Sigmoid colon (tissue), 7 donors: Measurements from ENCODE around the gene POLR1H. TPM values are rescaled to one million over a fixed set of nuclear protein-coding genes. Genes with fewer than 3 reads are reported as not detected.

ENCODE experiments used
- DNase-seq: peaks from one replicate; pipeline ENCODE4 v3.0.0-alpha.2; 2019
- H3K27ac ChIP-seq, 4 donors: fragments of 200-600 bp; sonication (generic); one replicate each; pipeline ENCODE4 v1.5.1; 2016 to 2019; ENCODE audit warnings: mild to moderate bottlenecking in 1 of 4
- H3K27me3 ChIP-seq, 3 donors: fragments of 200-600 bp; sonication (generic); one replicate each; pipeline ENCODE4 v1.5.1; 2019; ENCODE audit warnings: mild to moderate bottlenecking in 1 of 3
- H3K36me3 ChIP-seq, 4 donors: fragments of 200-600 bp; sonication (generic); one replicate each; pipeline ENCODE4 v1.5.1; 2016 to 2019
- H3K4me1 ChIP-seq, 4 donors: fragments of 200-600 bp; sonication (generic); one replicate each; pipeline ENCODE4 v1.5.1; 2017 to 2019
- H3K4me3 ChIP-seq, 4 donors: fragments of 200-600 bp; sonication (generic); one replicate each; pipeline ENCODE4 v1.5.1; 2017 to 2019; ENCODE audit warnings: mild to moderate bottlenecking in 2 of 4, moderate library complexity in 1 of 4
- H3K9me3 ChIP-seq, 4 donors: fragments of 200-600 bp in 3 of 4; sonication (generic) in 3 of 4; one replicate each; pipeline versions ENCODE4 v1.5.1 to v1.6.1; 2013 to 2019
- EP300 ChIP-seq, 4 donors: sonication (generic); formaldehyde crosslinking; IDR thresholded peaks; one replicate each; pipeline ENCODE4 v1.6.1; 2017; ENCODE audit warnings: antibody characterized with exemption in 4 of 4
- POLR2A ChIP-seq, 2 donors: fragments of 450-650 bp; IDR thresholded peaks; one replicate each; pipeline ENCODE4 v1.6.1; 2016; ENCODE audit warnings: antibody characterized with exemption in 2 of 2, mild to moderate bottlenecking in 2 of 2, moderate library complexity in 2 of 2
- POLR2AphosphoS5 ChIP-seq, 4 donors: sonication (generic); formaldehyde crosslinking; IDR thresholded peaks; one replicate each; pipeline ENCODE4 v1.6.1; 2017; ENCODE audit warnings: antibody characterized with exemption in 4 of 4
- WGBS, 2 donors: extraction: QIAGEN DNeasy Blood & Tissue Kit; methylation state at CpG; one replicate each; pipeline ENCODE4 v1.1.7; 2013; 5-methylcytosine and 5-hydroxymethylcytosine counted together
- intact Hi-C: fragments of 100-400 bp; cut with DNase I; formaldehyde crosslinking; loops from one replicate; pipeline ENCODE4 v1.15.1; 2023
- polyA plus RNA-seq, 3 donors: library from polyadenylated mRNA; stranded (reverse); fragments of 200-250 nt; gene quantifications; one replicate each; pipeline ENCODE4 v1.2.3, GENCODE V29; 2013
- total RNA-seq, 4 donors: library from RNA; depleted of rRNA; stranded (reverse); fragments of >200 nt; gene quantifications; one replicate each; pipeline ENCODE4 v1.1.0, GENCODE V29; 2016
- TF ChIP-seq, protein P1 (sequence below), 4 experiments: fragments of 450-650 bp in 3 of 4; fragments of 200-600 bp in 1 of 4; IDR thresholded peaks; one replicate each; pipeline ENCODE4 v1.5.1; 2016 to 2019; ENCODE audit warnings: antibody characterized with exemption in 4 of 4, mild to moderate bottlenecking in 3 of 4, moderate library complexity in 2 of 4
- donor health status: healthy with polysubstance abuse.
- donor health status: Bipolar disorder and iron deficiency.
- donor health status: healthy.

POLR1H gene
- total and polyA plus RNA-seq, 7 donors = 11.1 to 70.3 (median 29.3) TPM

DNA sequence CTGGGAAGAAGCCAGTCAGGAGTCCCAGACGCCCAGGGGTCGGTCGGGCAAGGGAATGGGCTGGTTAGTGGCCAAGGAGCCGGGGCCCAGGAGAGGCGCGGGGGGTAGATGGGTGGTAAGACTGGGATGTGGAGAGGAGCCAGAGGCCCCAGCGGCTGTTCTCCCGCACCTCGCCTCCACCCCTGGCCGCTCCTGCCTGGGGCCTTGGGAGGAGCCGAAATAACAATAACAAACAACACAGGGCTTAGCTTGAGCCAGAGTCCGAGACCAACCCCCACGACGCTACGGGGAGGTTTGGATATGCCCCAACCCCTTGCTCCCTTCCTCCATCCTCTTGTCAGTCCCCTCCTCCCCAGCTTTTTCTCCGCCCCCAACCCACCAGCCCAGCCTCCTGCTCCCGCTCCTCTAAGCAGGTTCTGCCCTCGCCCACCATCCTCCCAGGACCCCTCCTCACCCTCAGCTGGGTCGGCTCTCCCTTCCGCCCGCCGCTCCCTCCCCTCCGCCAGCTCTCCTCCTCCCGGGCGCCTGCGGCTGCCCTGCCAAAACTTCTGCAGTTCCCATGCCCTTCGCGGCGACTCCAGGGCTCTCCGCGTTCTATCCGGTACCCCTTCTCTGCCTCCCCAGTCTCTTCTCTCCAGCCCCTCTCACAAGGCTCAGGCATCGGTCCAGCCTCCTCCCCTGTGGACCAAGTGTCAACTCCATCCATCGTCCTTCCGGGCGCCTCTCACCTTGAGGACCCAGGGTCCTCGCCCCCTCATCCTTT, 13.4 kb downstream of the POLR1H start:
- DNase-seq = no peak
- H3K4me1 ChIP-seq = peaks cover 0 to 32% (median 28%) of the 10 kb centered on the region in 4 donors
- TF ChIP-seq POLR2AphosphoS5 (IDR thresholded peaks at IDR 0.05) (no peak), POLR2A (IDR thresholded peaks at IDR 0.05) (no peak), EP300 (IDR thresholded peaks at IDR 0.05) (no peak)
- TF ChIP-seq, protein P1, sequence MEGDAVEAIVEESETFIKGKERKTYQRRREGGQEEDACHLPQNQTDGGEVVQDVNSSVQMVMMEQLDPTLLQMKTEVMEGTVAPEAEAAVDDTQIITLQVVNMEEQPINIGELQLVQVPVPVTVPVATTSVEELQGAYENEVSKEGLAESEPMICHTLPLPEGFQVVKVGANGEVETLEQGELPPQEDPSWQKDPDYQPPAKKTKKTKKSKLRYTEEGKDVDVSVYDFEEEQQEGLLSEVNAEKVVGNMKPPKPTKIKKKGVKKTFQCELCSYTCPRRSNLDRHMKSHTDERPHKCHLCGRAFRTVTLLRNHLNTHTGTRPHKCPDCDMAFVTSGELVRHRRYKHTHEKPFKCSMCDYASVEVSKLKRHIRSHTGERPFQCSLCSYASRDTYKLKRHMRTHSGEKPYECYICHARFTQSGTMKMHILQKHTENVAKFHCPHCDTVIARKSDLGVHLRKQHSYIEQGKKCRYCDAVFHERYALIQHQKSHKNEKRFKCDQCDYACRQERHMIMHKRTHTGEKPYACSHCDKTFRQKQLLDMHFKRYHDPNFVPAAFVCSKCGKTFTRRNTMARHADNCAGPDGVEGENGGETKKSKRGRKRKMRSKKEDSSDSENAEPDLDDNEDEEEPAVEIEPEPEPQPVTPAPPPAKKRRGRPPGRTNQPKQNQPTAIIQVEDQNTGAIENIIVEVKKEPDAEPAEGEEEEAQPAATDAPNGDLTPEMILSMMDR (IDR thresholded peaks at IDR 0.05) = no peak
- H3K9me3 ChIP-seq = no peaks in the 10 kb centered on the region
- peak overlapping the region in 2 of 4 donors; percentile 7 to 11 for H3K4me3 ChIP-seq
- peaks cover 0 to 11% (median 4%) of the 10 kb centered on the region in 4 donors for H3K36me3 ChIP-seq
- H3K27me3 ChIP-seq = peaks cover 26 to 92% (median 72%) of the 10 kb centered on the region in 3 donors
- 3 to 8% methylated on average over 37 of the region's 37 CpGs for WGBS, 2 donors
- H3K27ac ChIP-seq = no peak overlapping the region
- intact Hi-C loops = no loop called here

DNA sequence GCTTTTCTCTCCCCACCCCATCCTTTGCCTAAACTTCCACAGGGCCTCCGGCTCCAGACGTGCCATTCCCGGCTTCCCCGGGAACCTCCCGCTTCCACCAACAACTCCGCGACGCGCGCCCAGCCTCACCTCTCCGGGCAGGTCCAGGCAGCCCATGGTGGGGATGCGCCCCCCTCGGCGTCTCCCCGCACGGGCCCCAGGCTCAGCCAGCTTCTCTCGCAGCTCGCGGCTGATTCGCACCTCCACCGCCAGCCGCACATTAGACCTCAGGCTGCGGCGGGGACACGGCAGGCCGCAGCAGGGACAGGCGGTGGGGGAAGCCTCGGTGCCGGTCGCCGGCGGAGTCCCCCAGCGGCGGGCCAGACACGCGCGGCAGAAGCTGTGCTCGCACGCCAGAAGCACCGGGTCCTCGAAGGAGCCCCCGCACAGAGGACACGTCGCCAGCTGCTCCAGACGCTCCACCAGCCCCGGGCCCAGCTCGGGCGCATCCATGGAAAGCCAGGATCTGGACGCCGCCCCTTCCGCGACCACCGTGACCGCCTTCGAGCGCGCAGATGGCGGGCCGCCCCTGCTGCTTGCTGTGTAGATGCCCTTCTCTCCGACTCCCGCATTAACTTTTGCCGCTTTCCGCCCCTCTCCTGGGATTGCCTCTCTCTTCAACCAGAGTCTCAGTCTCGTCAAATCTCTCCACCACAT, 14.2 kb downstream of the POLR1H start, which contains the start of gene RNF39:
TSS of gene RNF39 (minus strand) at position 676 of the 696 bp plus-strand sequence. CDS start at position 492, 184 bp downstream.
- no peaks in the 10 kb centered on the region for H3K9me3 ChIP-seq
- H3K4me3 ChIP-seq = peak within 1 kb of the TSS in 3 of 4 donors; percentile 7 to 11 (median 9)
- TF ChIP-seq, protein P1 (IDR thresholded peaks at IDR 0.05) = no peak
- no peak for TF ChIP-seq POLR2AphosphoS5 (IDR thresholded peaks at IDR 0.05)
- TF ChIP-seq POLR2A (IDR thresholded peaks at IDR 0.05) = no peak
- no peak for TF ChIP-seq EP300 (IDR thresholded peaks at IDR 0.05)
- no peak within 1 kb of the TSS for H3K27ac ChIP-seq
- WGBS, 2 donors = 2% methylated on average over 64 of the region's 64 CpGs
- no peak for DNase-seq
- peaks cover 0 to 4% (median 0%) of the 10 kb centered on the region in 4 donors for H3K36me3 ChIP-seq
- peaks cover 26 to 86% (median 70%) of the 10 kb centered on the region in 3 donors for H3K27me3 ChIP-seq
- intact Hi-C loops = no loop called here
- H3K4me1 ChIP-seq = peaks cover 0 to 32% (median 28%) of the 10 kb centered on the region in 4 donors

DNA sequence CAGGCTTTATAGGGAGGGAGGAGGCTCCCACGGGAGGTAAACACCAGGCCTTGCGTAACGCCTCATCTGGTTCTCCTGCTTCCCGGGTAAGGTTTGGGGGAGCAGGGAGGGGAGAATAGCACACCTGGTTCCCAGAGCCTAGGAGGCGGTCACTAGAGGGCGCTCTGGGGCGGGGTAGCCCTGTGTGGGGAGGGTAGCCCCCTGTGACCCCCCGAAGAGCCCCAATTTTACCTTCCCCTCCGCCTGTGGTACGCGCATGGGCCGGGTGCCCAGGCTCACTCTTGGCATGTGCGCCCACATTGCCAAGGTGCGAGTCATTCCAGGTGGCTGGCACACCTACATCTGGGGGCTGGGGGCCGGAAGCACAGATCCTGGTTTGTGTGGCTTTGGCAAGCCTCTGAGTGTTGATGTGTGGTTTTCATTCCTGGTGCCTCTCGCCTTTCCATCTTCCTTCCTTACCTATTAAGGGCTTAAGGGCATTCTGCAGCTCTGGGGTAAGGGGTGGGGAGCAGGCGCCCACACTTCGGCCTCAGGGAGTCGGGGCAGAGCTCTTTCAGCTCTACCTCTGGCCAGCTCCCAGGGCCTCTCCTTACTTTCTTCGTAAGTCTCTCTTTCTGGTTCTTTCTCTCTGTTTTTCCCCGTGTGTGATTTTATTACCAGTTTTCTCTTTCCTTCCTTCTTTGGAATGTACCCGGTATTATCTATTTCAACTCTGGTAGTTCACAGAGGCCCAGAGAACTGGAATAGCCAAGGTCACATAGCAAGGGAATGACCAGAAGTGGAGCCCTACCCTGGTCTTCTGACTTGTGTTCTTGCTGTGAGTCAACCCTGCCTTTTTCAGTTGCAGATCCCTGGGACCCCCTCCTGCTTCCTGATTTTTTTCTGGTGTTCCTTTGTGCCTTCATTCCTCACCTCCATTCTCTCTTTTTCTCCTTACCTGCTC, 15.0 kb downstream of the POLR1H start:
- 23 to 38% methylated on average over 22 of the region's 22 CpGs for WGBS, 2 donors
- Histone ChIP-seq H3K36me3 (no peaks in the 10 kb centered on the region), H3K9me3 (no peaks in the 10 kb centered on the region), H3K27me3 (peaks cover 25 to 77% (median 63%) of the 10 kb centered on the region in 3 donors), H3K4me1 (peaks cover 0 to 25% (median 24%) of the 10 kb centered on the region in 4 donors), H3K27ac (no peak overlapping the region), H3K4me3 (no peak overlapping the region)
- no peak for TF ChIP-seq POLR2AphosphoS5 (IDR thresholded peaks at IDR 0.05)
- TF ChIP-seq EP300 (IDR thresholded peaks at IDR 0.05) = no peak
- no peak for TF ChIP-seq POLR2A (IDR thresholded peaks at IDR 0.05)
- TF ChIP-seq, protein P1 (IDR thresholded peaks at IDR 0.05) = no peak
- intact Hi-C loops = no loop called here
- no peak for DNase-seq

DNA sequence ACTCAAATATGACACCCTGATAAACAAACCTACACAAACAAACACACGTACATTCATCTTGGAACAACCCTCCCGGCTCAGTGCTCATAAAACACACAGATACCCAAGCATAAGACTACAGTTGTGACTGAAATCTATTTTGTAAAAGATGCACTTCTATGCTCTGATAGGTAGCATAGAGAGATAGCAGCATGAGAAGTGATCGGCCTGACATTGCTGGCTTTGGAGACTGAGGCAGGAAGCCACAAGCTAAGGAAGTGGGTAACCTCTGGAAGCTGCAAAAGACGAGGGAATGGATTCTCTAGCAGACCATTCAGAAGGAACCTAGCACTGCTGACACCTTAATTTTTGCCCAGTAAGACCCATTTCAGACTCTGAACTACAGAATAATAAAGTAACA, 16.2 kb downstream of the POLR1H start:
- Histone ChIP-seq H3K4me1 (peaks cover 0 to 20% (median 20%) of the 10 kb centered on the region in 4 donors), H3K36me3 (no peaks in the 10 kb centered on the region), H3K4me3 (no peak overlapping the region), H3K27me3 (peaks cover 21 to 66% (median 52%) of the 10 kb centered on the region in 3 donors), H3K9me3 (no peaks in the 10 kb centered on the region), H3K27ac (no peak overlapping the region)
- DNase-seq = no peak
- TF ChIP-seq, protein P1 (IDR thresholded peaks at IDR 0.05) = no peak
- TF ChIP-seq POLR2A (IDR thresholded peaks at IDR 0.05) (no peak), POLR2AphosphoS5 (IDR thresholded peaks at IDR 0.05) (no peak), EP300 (IDR thresholded peaks at IDR 0.05) (no peak)
- intact Hi-C loops = no loop called here
- WGBS, 2 donors = 46 to 54% methylated on average over 4 of the region's 4 CpGs
